OCI-LY3 (cell line): ENCODE measurements around the gene PAM.

ENCODE experiments used
- H2AFZ ChIP-seq: fragments of 200-600, 300-600 bp; shearing (Covaris generic); 2 replicates; pipeline ENCODE4 v1.6.0; 2014; ENCODE audit warnings: antibody characterized with exemption, low read depth, low read length
- H3K27ac ChIP-seq: fragments of 200-600, 300-600 bp; sonication (generic); 2 replicates; pipeline ENCODE4 v1.5.1; 2014; ENCODE audit warnings: mild to moderate bottlenecking, low read length, moderate library complexity, mixed read lengths
- H3K27me3 ChIP-seq: fragments of 200-600, 300-600 bp; sonication (generic); 2 replicates; pipeline ENCODE4 v1.6.1; 2014; ENCODE audit warnings: low read depth, low read length, mixed read lengths
- H3K36me3 ChIP-seq: fragments of 200-600, 300-600 bp; sonication (generic); replicated peaks from 2 replicates; pipeline ENCODE3; 2014; ENCODE audit warnings: low read depth, low read length, mixed read lengths
- H3K4me1 ChIP-seq: fragments of 300-600, 200-600 bp; sonication (generic); 2 replicates; pipeline ENCODE4 v1.6.1; 2014; ENCODE audit warnings: low read length, mixed read lengths
- H3K4me2 ChIP-seq: fragments of 200-600, 300-600 bp; sonication (generic); 2 replicates; pipeline ENCODE4 v1.6.1; 2014; ENCODE audit warnings: low read length, mixed read lengths
- H3K4me3 ChIP-seq: fragments of 300-600, 200-600 bp; sonication (generic); 2 replicates; pipeline ENCODE4 v1.5.1; 2014; ENCODE audit warnings: antibody characterized with exemption, mild to moderate bottlenecking, low read length, moderate library complexity
- H3K79me2 ChIP-seq: fragments of 300-600, 200-600 bp; shearing (Covaris generic); 2 replicates; pipeline ENCODE4 v1.6.1; 2014; ENCODE audit warnings: mild to moderate bottlenecking, low read length, mixed read lengths
- H3K9ac ChIP-seq: fragments of 300-600, 200-600 bp; shearing (Covaris generic); 2 replicates; pipeline ENCODE4 v1.6.0; 2014; ENCODE audit warnings: mild to moderate bottlenecking, low read length, moderate library complexity
- H3K9me3 ChIP-seq: fragments of 200-600, 300-600 bp; shearing (Covaris generic); 2 replicates; pipeline ENCODE4 v1.6.1; 2014; ENCODE audit warnings: low read length, mixed read lengths; ENCODE audit not compliant: insufficient read depth
- H4K20me1 ChIP-seq: fragments of 200-600, 300-600 bp; sonication (generic); 2 replicates; pipeline ENCODE4 v1.6.1; 2016; ENCODE audit warnings: low read length, mixed read lengths; ENCODE audit not compliant: insufficient read depth
- CTCF ChIP-seq: fragments of 200-600, 300-600 bp; sonication (generic); IDR thresholded peaks from 2 replicates; pipeline ENCODE4 v1.5.1; 2014; ENCODE audit warnings: antibody characterized with exemption, low read length, low read depth
- EZH2phosphoT487 ChIP-seq: fragments of 200-600 bp; shearing (Covaris generic); IDR thresholded peaks from 2 replicates; pipeline ENCODE4 v1.6.1; 2018; ENCODE audit warnings: antibody characterized with exemption, mixed run types, low read depth

PAM gene

DNA sequence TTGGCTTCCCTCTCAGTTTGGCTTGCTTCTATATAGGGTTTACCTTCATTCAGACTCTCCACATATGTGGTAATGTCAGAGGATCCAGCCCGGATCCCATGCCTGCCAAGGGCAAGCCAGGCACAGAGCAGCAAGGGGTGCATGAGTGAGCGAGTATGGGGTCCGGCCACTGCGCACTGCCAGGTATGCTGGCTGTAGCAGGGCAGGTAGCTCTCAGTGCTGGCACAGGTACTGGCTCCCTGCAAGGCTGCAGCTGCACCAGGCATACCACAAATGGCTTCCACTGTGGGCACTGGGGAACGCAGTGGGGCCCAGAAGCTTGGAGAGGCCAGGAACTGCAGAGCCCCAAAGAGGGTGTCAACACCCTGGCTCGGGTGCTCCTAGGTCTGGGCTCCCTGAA, 278.6 kb downstream of the PAM start:
- Histone ChIP-seq H3K4me3 (no peak overlapping the region), H2AFZ (no peak overlapping the region), H3K9me3 (no peaks in the 10 kb centered on the region), H3K9ac (no peak overlapping the region), H3K27me3 (no peaks in the 10 kb centered on the region), H3K4me1 (no peaks in the 10 kb centered on the region), H3K27ac (no peak overlapping the region), H3K4me2 (no peak overlapping the region), H4K20me1 (no peaks in the 10 kb centered on the region), H3K79me2 (no peaks in the 10 kb centered on the region), H3K36me3 (no peaks in the 10 kb centered on the region)
- TF ChIP-seq CTCF (no peak), EZH2phosphoT487 (no peak)

GRCh38 chr5:103034662-103035392, 279.7 kb downstream of the PAM start:
- H3K4me2 ChIP-seq, result no peak overlapping the region
- H3K4me3 ChIP-seq, result no peak overlapping the region
- H3K79me2 ChIP-seq, result no peaks in the 10 kb centered on the region
- no peaks in the 10 kb centered on the region for H3K4me1 ChIP-seq
- H3K9me3 ChIP-seq, result no peaks in the 10 kb centered on the region
- H3K36me3 ChIP-seq, result no peaks in the 10 kb centered on the region
- no peak overlapping the region for H2AFZ ChIP-seq
- no peak overlapping the region for H3K27ac ChIP-seq
- H4K20me1 ChIP-seq, result no peaks in the 10 kb centered on the region
- H3K9ac ChIP-seq, result no peak overlapping the region
- no peaks in the 10 kb centered on the region for H3K27me3 ChIP-seq
- TF ChIP-seq EZH2phosphoT487 (no peak), CTCF (no peak)

GRCh38 chr5:103035701-103036100, 280.6 kb downstream of the PAM start:
- TF ChIP-seq EZH2phosphoT487, result no peak
- no peak for TF ChIP-seq CTCF
- H3K4me2 ChIP-seq, result no peak overlapping the region
- no peaks in the 10 kb centered on the region for H3K36me3 ChIP-seq
- no peaks in the 10 kb centered on the region for H3K27me3 ChIP-seq
- H3K27ac ChIP-seq, result no peak overlapping the region
- H3K9ac ChIP-seq, result no peak overlapping the region
- H3K4me1 ChIP-seq, result no peaks in the 10 kb centered on the region
- no peaks in the 10 kb centered on the region for H3K9me3 ChIP-seq
- H3K79me2 ChIP-seq, result no peaks in the 10 kb centered on the region
- no peaks in the 10 kb centered on the region for H4K20me1 ChIP-seq
- no peak overlapping the region for H3K4me3 ChIP-seq
- no peak overlapping the region for H2AFZ ChIP-seq

DNA sequence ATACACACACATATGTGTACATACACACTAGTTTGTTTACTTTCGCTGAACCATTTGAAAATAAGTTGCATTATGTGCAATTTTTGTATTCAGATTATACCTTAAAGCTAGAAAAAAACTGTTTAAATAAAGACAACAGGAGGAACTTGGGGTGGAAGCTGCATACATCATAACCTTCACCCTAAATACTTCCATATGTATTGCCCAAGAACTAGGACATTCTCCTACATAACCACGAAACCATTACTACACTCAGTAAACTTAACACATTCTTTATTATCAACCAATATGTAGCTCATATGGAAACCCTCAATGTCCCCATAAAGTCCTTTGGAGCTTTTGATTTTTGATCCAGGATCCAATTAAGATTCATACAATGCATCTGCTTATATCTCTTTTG, 281.5 kb downstream of the PAM start:
- TF ChIP-seq EZH2phosphoT487 (no peak), CTCF (no peak)
- Histone ChIP-seq H3K79me2 (no peaks in the 10 kb centered on the region), H3K27ac (no peak overlapping the region)

More for the DNA sequence above, 281.5 kb downstream of the PAM start:
- H3K4me2 ChIP-seq, result no peak overlapping the region
- no peaks in the 10 kb centered on the region for H4K20me1 ChIP-seq
- H3K36me3 ChIP-seq, result no peaks in the 10 kb centered on the region
- H3K4me1 ChIP-seq, result no peaks in the 10 kb centered on the region
- H3K4me3 ChIP-seq, result no peak overlapping the region
- H3K9ac ChIP-seq, result no peak overlapping the region
- no peaks in the 10 kb centered on the region for H3K27me3 ChIP-seq
- H2AFZ ChIP-seq, result no peak overlapping the region
- no peaks in the 10 kb centered on the region for H3K9me3 ChIP-seq
